H1 (cell line): Measurements from ENCODE around the gene RHOB. TPM values are rescaled to one million over a fixed set of nuclear protein-coding genes. Genes with fewer than 3 reads are reported as not detected.

Experiments
- CTCF ChIA-PET: fragments of 300-600 bp; sonication (Branson Sonifier 250); formaldehyde crosslinking; loops from one replicate; lab custom pipeline; 2021; ENCODE audit not compliant: partially characterized antibody; lab: Charles Lee
- POLR2A ChIA-PET: fragments of 300-600 bp; sonication (Branson Sonifier 250); formaldehyde crosslinking; loops from one replicate; lab custom pipeline; 2021; ENCODE audit warnings: inconsistent platforms; ENCODE audit not compliant: partially characterized antibody; lab: Charles Lee
- DNase-seq, 2 experiments: peaks; one replicate each; pipeline versions ENCODE4 v3.0.0 to v3.0.0-alpha.2; 2010 to 2022; ENCODE audit warnings: low spot score in 2 of 2, low read depth in 1 of 2, mixed read lengths in 1 of 2
- FAIRE-seq: peaks from 2 replicates; lab custom pipeline; 2011; peaks lifted over from hg19 to GRCh38; lab: Jason Lieb, UNC
- H2AFZ ChIP-seq: 2 replicates; pipeline ENCODE4 v1.8.1; 2012; ENCODE audit warnings: low read length, inconsistent platforms
- H2AK5ac ChIP-seq: 2 replicates; pipeline ENCODE4 v1.6.1; 2013; ENCODE audit warnings: low read depth, low read length
- H2BK120ac ChIP-seq: replicated peaks from 2 replicates; pipeline ENCODE3; 2013; ENCODE audit warnings: low read depth, low read length, inconsistent platforms
- H2BK12ac ChIP-seq: 2 replicates; pipeline ENCODE4 v1.6.1; 2013; ENCODE audit warnings: low read depth, low read length
- H2BK15ac ChIP-seq: 2 replicates; pipeline ENCODE4 v1.6.1; 2013; ENCODE audit warnings: low read length
- H2BK20ac ChIP-seq: 2 replicates; pipeline ENCODE4 v1.6.1; 2013; ENCODE audit warnings: low read length
- H2BK5ac ChIP-seq: 2 replicates; pipeline ENCODE4 v1.6.1; 2013; ENCODE audit warnings: low read depth, low read length
- H3K14ac ChIP-seq: 2 replicates; pipeline ENCODE4 v1.6.1; 2013; ENCODE audit warnings: inconsistent platforms; ENCODE audit not compliant: insufficient read length
- H3K18ac ChIP-seq: 2 replicates; pipeline ENCODE4 v1.6.1; 2013; ENCODE audit warnings: low read length; ENCODE audit errors: extremely low read depth
- H3K23ac ChIP-seq: 2 replicates; pipeline ENCODE4 v1.6.1; 2013; ENCODE audit warnings: inconsistent platforms; ENCODE audit not compliant: insufficient read length
- H3K23me2 ChIP-seq: 2 replicates; pipeline ENCODE4 v1.6.1; 2013; ENCODE audit warnings: low read depth, low read length
- H3K27ac ChIP-seq: 2 replicates; pipeline ENCODE4 v1.6.1; 2011; ENCODE audit warnings: low read depth, low read length, inconsistent platforms
- H3K27me3 ChIP-seq, 4 experiments: replicated peaks in 1 of 4; 1 replicate in 1 of 4; 2 replicates in 3 of 4; pipeline versions ENCODE4 v1.6.1 to v1.8.1; 2011 to 2013; ENCODE audit warnings: low read length in 3 of 4, mild to moderate bottlenecking in 3 of 4, inconsistent platforms in 2 of 4, mixed read lengths in 2 of 4, moderate library complexity in 1 of 4; ENCODE audit not compliant: control insufficient read depth in 3 of 4, insufficient read depth in 3 of 4; ENCODE audit errors: extremely low read depth in 1 of 4
- H3K36me3 ChIP-seq, 4 experiments: 2 replicates each; pipeline versions ENCODE4 v1.6.1 to v1.8.1; 2011 to 2013; ENCODE audit warnings: mild to moderate bottlenecking in 4 of 4, low read length in 3 of 4, moderate library complexity in 2 of 4, control low read depth in 1 of 4, inconsistent platforms in 1 of 4; ENCODE audit not compliant: insufficient read depth in 4 of 4, control insufficient read depth in 2 of 4
- H3K4ac ChIP-seq: replicated peaks from 2 replicates; pipeline ENCODE3; 2013; ENCODE audit warnings: low read length, low read depth, mixed read lengths, inconsistent platforms; ENCODE audit not compliant: insufficient read length
- H3K4me1 ChIP-seq, 4 experiments: replicated peaks in 1 of 4; 1 replicate in 1 of 4; 2 replicates in 3 of 4; pipeline versions ENCODE4 v1.6.1 to v1.8.1; 2011 to 2013; ENCODE audit warnings: low read length in 3 of 4, inconsistent platforms in 2 of 4, mixed read lengths in 1 of 4; ENCODE audit not compliant: insufficient read depth in 4 of 4, control insufficient read depth in 3 of 4
- H3K4me2 ChIP-seq, 2 experiments: 2 replicates each; pipeline versions ENCODE4 v1.6.1 to v1.8.1; 2011 to 2013; ENCODE audit warnings: low read depth in 2 of 2, low read length in 2 of 2, control low read depth in 1 of 2, inconsistent platforms in 1 of 2, mild to moderate bottlenecking in 1 of 2; ENCODE audit not compliant: insufficient read depth in 1 of 2
- H3K4me3 ChIP-seq, 4 experiments: fragments of 200-600, 300-600 bp in 1 of 4; sonication (generic), shearing (Covaris generic), sonication (Bioruptor Twin) in 1 of 4; 2 replicates each; pipeline versions ENCODE4 v1.5.1 to v1.8.1; 2011 to 2016; ENCODE audit warnings: low read length in 4 of 4, low read depth in 3 of 4, control low read depth in 2 of 4, inconsistent platforms in 2 of 4, mild to moderate bottlenecking in 2 of 4, mixed read lengths in 1 of 4, moderate library complexity in 1 of 4; ENCODE audit not compliant: insufficient read depth in 2 of 4; ENCODE audit errors: extremely low read depth in 1 of 4
- H3K56ac ChIP-seq: replicated peaks from 2 replicates; pipeline ENCODE3; 2013; ENCODE audit warnings: low read depth, mild to moderate bottlenecking, mixed read lengths, low read length, inconsistent platforms; ENCODE audit not compliant: insufficient read length
- H3K79me1 ChIP-seq: 2 replicates; pipeline ENCODE4 v1.6.1; 2013; ENCODE audit warnings: low read depth, low read length, control low read depth
- H3K79me2 ChIP-seq, 2 experiments: 2 replicates each; pipeline versions ENCODE4 v1.6.1 to v1.8.1; 2012 to 2013; ENCODE audit warnings: low read length in 2 of 2, mild to moderate bottlenecking in 2 of 2, inconsistent platforms in 1 of 2; ENCODE audit not compliant: insufficient read depth in 2 of 2, control insufficient read depth in 1 of 2
- H3K9ac ChIP-seq, 4 experiments: replicated peaks in 1 of 4; 1 replicate in 1 of 4; 2 replicates in 3 of 4; pipeline versions ENCODE4 v1.6.1 to v1.8.1; 2011 to 2013; ENCODE audit warnings: low read depth in 3 of 4, low read length in 3 of 4, control low read depth in 2 of 4, mild to moderate bottlenecking in 2 of 4, moderate library complexity in 2 of 4, inconsistent platforms in 1 of 4; ENCODE audit errors: extremely low read depth in 1 of 4
- H3K9me3 ChIP-seq, 2 experiments: 2 replicates each; pipeline versions ENCODE4 v1.6.1 to v1.8.1; 2012 to 2013; ENCODE audit warnings: mild to moderate bottlenecking in 2 of 2, moderate library complexity in 2 of 2, control low read depth in 1 of 2, inconsistent platforms in 1 of 2, low read depth in 1 of 2, low read length in 1 of 2, mixed read lengths in 1 of 2; ENCODE audit not compliant: insufficient read depth in 2 of 2
- H4K20me1 ChIP-seq, 2 experiments: replicated peaks in 1 of 2; 2 replicates each; pipeline versions ENCODE3 to v1.8.1; 2011 to 2013; ENCODE audit warnings: inconsistent platforms in 2 of 2, low read length in 2 of 2, mild to moderate bottlenecking in 1 of 2; ENCODE audit not compliant: insufficient read depth in 2 of 2, control insufficient read depth in 1 of 2
- H4K5ac ChIP-seq: 2 replicates; pipeline ENCODE4 v1.6.1; 2013; ENCODE audit warnings: low read length, low read depth, mixed read lengths, inconsistent platforms; ENCODE audit not compliant: insufficient read length
- H4K8ac ChIP-seq: 2 replicates; pipeline ENCODE4 v1.8.0; 2013; ENCODE audit warnings: mild to moderate bottlenecking, moderate library complexity, low read length, inconsistent platforms; ENCODE audit not compliant: insufficient read depth; ENCODE audit errors: extremely low read depth
- H4K91ac ChIP-seq: replicated peaks from 2 replicates; pipeline ENCODE3; 2013; ENCODE audit warnings: low read length, mixed read lengths, inconsistent platforms; ENCODE audit not compliant: insufficient read length
- ATF3 ChIP-seq: IDR thresholded peaks from 2 replicates; pipeline ENCODE4 v1.6.1; 2011; ENCODE audit warnings: low read depth, mild to moderate bottlenecking, low read length; ENCODE audit not compliant: insufficient read depth
- BRCA1 ChIP-seq: IDR thresholded peaks from 2 replicates; pipeline ENCODE4 v1.6.1; 2012; ENCODE audit warnings: low read depth, low read length, improper control_type of control experiment
- CBX8 ChIP-seq: fragments of 300-800, 300-1000 bp; sonication (generic); IDR thresholded peaks from 2 replicates; pipeline ENCODE4 v1.7.1; 2016; ENCODE audit warnings: low read depth, low read length, borderline replicate concordance
- CEBPB ChIP-seq: IDR thresholded peaks from 2 replicates; pipeline ENCODE4 v1.6.1; 2012; ENCODE audit warnings: low read depth, low read length
- CHD2 ChIP-seq: IDR thresholded peaks from 2 replicates; pipeline ENCODE4 v1.6.1; 2012; ENCODE audit warnings: low read length, improper control_type of control experiment
- EZH2 ChIP-seq: fragments of 200-600 bp; sonication (generic); IDR thresholded peaks from 2 replicates; pipeline ENCODE4 v1.7.1; 2012; ENCODE audit warnings: low read depth, mild to moderate bottlenecking, moderate library complexity, low read length, inconsistent platforms; ENCODE audit not compliant: severe bottlenecking
- HDAC2 ChIP-seq, 2 experiments: fragments of 300-600 bp in 1 of 2; sonication (generic) in 1 of 2; IDR thresholded peaks; 2 replicates each; pipeline ENCODE4 v1.6.1; 2011 to 2012; ENCODE audit warnings: low read depth in 2 of 2, low read length in 2 of 2, mild to moderate bottlenecking in 2 of 2, moderate library complexity in 2 of 2, borderline replicate concordance in 1 of 2, inconsistent platforms in 1 of 2
- POU5F1 ChIP-seq: IDR thresholded peaks from 2 replicates; pipeline ENCODE4 v1.6.1; 2011; ENCODE audit warnings: low read depth, mild to moderate bottlenecking, low read length, moderate library complexity
- SIRT6 ChIP-seq: IDR thresholded peaks from one replicate; pipeline ENCODE4 v1.7.1; 2012; ENCODE audit warnings: low read length, inconsistent platforms
- SP1 ChIP-seq: IDR thresholded peaks from 2 replicates; pipeline ENCODE4 v1.6.1; 2011; ENCODE audit warnings: low read depth, low read length
- TAF1 ChIP-seq: IDR thresholded peaks from 2 replicates; pipeline ENCODE4 v1.6.1; 2011; ENCODE audit warnings: mild to moderate bottlenecking, low read depth, low read length
- TEAD4 ChIP-seq: IDR thresholded peaks from 2 replicates; pipeline ENCODE4 v1.6.1; 2012; ENCODE audit warnings: low read depth, low read length, inconsistent platforms, mixed read lengths
- WGBS, 2 experiments: shearing (Covaris generic) in 1 of 2; methylation state at CpG; one replicate each; pipeline versions ENCODE4 v1.1.6 to v1.1.7; 2013 to 2015; ENCODE audit warnings: low lambda C conversion rate in 2 of 2, mixed read lengths in 2 of 2, inconsistent platforms in 1 of 2, low coverage in 1 of 2, missing lambda C conversion rate in 1 of 2; ENCODE audit not compliant: insufficient replicate concordance in 2 of 2, insufficient coverage in 1 of 2, insufficient read length in 1 of 2; ENCODE audit errors: extremely low coverage in 1 of 2, missing lambda C conversion rate in 1 of 2; 5-methylcytosine and 5-hydroxymethylcytosine counted together
- polyA plus RNA-seq, 7 experiments: library from polyadenylated mRNA; depleted of rRNA in 3 of 7; stranded (reverse) in 5 of 7; unstranded in 2 of 7; fragments of >200 nt in 5 of 7; fragments of 200-250 nt in 2 of 7; gene quantifications; 1 replicate in 5 of 7; 2 replicates in 1 of 7; 4 replicates in 1 of 7; pipeline versions ENCODE4 v1.2.1 to v1.2.3, GENCODE V29; 2011 to 2013; ENCODE audit warnings: missing spikeins in 2 of 7, mixed read lengths in 2 of 7
- total RNA-seq: library from RNA; stranded (reverse); fragmentation: NEBNext Ultra II Directional; extraction: Animal tissue kit (Norgen Biotek cat#: 25700); gene quantifications from 2 replicates; pipeline ENCODE4 v1.2.1, GENCODE V29; 2021

RHOB gene
- total and polyA plus RNA-seq, 2 of the 8 experiments (the other 6 are each of a cell fraction or from before 2014, with no cell fraction given): 9.3 to 9.5 TPM

- CTCF ChIA-PET: interaction anchor here (0.7 to 2.5 kb wide), 9 partner anchors 11 to 203 kb away, joined by 3 to 11 read pairs (median 5); partner anchors contain the start of gene RHOB
- H3K23me2 ChIP-seq: no peaks in the 10 kb centered on the region
- no peak overlapping the region for H4K8ac ChIP-seq
- no peak overlapping the region for H3K23ac ChIP-seq
- H2BK15ac ChIP-seq: no peak overlapping the region
- no peaks in the 10 kb centered on the region for H3K4me1 ChIP-seq
- DNase-seq: no peak
- no peak overlapping the region for H2BK120ac ChIP-seq
- POLR2A ChIA-PET: interaction anchor here (3.4 kb wide), 1 partner anchor 10 kb away, joined by 23 read pairs; the partner anchor contains the start of gene RHOB
- H3K18ac ChIP-seq: no peak overlapping the region
- H2BK20ac ChIP-seq: no peak overlapping the region
- H2AK5ac ChIP-seq: no peak overlapping the region
- H3K9me3 ChIP-seq: no peaks in the 10 kb centered on the region
- H3K27me3 ChIP-seq: no peaks in the 10 kb centered on the region
- H2BK5ac ChIP-seq: no peak overlapping the region
- no peaks in the 10 kb centered on the region for H3K79me2 ChIP-seq
- no peaks in the 10 kb centered on the region for H4K20me1 ChIP-seq
- no peak for FAIRE-seq
- H3K4me2 ChIP-seq: no peak overlapping the region
- H4K5ac ChIP-seq: no peak overlapping the region
- no peaks in the 10 kb centered on the region for H3K79me1 ChIP-seq
- no peak overlapping the region for H3K4me3 ChIP-seq
- no peak overlapping the region for H2AFZ ChIP-seq
- 93% methylated on average over 9 of the region's 10 CpGs; no CpG with 5 or more reads in 1 of the 2 experiments for WGBS, 2 experiments
- H4K91ac ChIP-seq: no peak overlapping the region
- H3K4ac ChIP-seq: no peak overlapping the region
- no peak overlapping the region for H3K14ac ChIP-seq
- H2BK12ac ChIP-seq: no peak overlapping the region
- no peak overlapping the region for H3K27ac ChIP-seq
- no peaks in the 10 kb centered on the region for H3K36me3 ChIP-seq
- H3K9ac ChIP-seq: no peak overlapping the region
- H3K56ac ChIP-seq: no peak overlapping the region
- TF ChIP-seq SIRT6 (no peak), CBX8 (no peak), EZH2 (no peak), POU5F1 (no peak), SP1 (no peak), CEBPB (no peak), HDAC2 (IDR thresholded peaks at IDR 0.05; ENCODE audit: borderline replicate concordance in 1 of 2, low read depth in 2 of 2, low read length in 2 of 2) (no peak), TEAD4 (no peak), ATF3 (no peak), CHD2 (no peak), TAF1 (no peak), BRCA1 (no peak)
These were observed 11.1 kb downstream of the RHOB start for GRCh38 chr2:20457661-20458630.
